Measurements from ENCODE around the gene RLF.

DNA sequence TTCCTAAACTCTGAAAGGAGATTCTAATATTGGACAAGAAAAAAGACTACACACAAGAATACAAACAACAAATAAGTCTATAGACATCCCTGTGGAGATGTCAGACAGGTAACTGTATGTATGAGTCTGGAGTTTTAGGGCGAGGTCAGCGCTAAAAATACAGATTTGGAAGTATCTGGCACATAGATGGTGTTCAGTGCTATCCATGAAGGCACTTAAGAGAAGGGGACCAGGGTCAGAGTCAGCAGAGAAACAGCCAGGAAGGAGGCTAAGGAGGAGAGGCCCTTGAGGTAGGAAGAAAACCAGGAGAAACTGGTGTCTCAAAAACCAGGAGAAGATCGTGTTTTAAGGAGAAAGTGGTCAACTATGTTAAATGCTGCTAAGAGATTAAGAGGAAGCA, 114.9 kb downstream of the RLF start:
- TF ChIP-seq, protein P1, sequence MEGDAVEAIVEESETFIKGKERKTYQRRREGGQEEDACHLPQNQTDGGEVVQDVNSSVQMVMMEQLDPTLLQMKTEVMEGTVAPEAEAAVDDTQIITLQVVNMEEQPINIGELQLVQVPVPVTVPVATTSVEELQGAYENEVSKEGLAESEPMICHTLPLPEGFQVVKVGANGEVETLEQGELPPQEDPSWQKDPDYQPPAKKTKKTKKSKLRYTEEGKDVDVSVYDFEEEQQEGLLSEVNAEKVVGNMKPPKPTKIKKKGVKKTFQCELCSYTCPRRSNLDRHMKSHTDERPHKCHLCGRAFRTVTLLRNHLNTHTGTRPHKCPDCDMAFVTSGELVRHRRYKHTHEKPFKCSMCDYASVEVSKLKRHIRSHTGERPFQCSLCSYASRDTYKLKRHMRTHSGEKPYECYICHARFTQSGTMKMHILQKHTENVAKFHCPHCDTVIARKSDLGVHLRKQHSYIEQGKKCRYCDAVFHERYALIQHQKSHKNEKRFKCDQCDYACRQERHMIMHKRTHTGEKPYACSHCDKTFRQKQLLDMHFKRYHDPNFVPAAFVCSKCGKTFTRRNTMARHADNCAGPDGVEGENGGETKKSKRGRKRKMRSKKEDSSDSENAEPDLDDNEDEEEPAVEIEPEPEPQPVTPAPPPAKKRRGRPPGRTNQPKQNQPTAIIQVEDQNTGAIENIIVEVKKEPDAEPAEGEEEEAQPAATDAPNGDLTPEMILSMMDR (IDR thresholded peaks at IDR 0.05 in 4 of 5, conservative IDR thresholded peaks at IDR 0.05 in 1 of 5), result no peak
- no peak for TF ChIP-seq POLR2A (IDR thresholded peaks at IDR 0.05)
